PC-9 (cell line): ENCODE data around the gene AHCYL2. TPM values are rescaled to one million over a fixed set of nuclear protein-coding genes. Genes with fewer than 3 reads are reported as not detected.

Experiments
- BruUV-seq: library from RNA; stranded (reverse); fragments of 400-500 nt; replicated peaks from 2 replicates; lab custom pipeline; 2021; lab: Mats Ljungman, UMichigan
- CTCF ChIA-PET: fragments of 300-600 bp; sonication (Branson Sonifier 250); formaldehyde crosslinking; loops from one replicate; lab custom pipeline; 2022; ENCODE audit warnings: antibody characterized with exemption; lab: Charles Lee
- POLR2A ChIA-PET: fragments of 300-600 bp; sonication (Branson Sonifier 250); formaldehyde crosslinking; loops from one replicate; lab custom pipeline; 2022; ENCODE audit warnings: antibody characterized with exemption; ENCODE audit not compliant: unreplicated experiment; lab: Charles Lee
- DNase-seq, 2 experiments: peaks; one replicate each; pipeline versions ENCODE4 v3.0.0 to v3.0.0-alpha.2; 2015 to 2022; ENCODE audit warnings: mixed read lengths in 1 of 2
- H2AFZ ChIP-seq: fragments of 200-600 bp; sonication (generic); 2 replicates; pipeline ENCODE4 v1.8.1; 2017; ENCODE audit warnings: antibody characterized with exemption
- H3F3A ChIP-seq: fragments of 200-600 bp; sonication (generic); 2 replicates; pipeline ENCODE4 v1.8.1; 2017; ENCODE audit warnings: antibody characterized with exemption, mild to moderate bottlenecking, low read depth; ENCODE audit not compliant: insufficient read depth
- H3K27ac ChIP-seq: fragments of 200-600 bp; sonication (generic); 2 replicates; pipeline ENCODE4 v1.6.1; 2016; ENCODE audit warnings: mixed run types
- H3K27me3 ChIP-seq: fragments of 200-600 bp; sonication (generic); 2 replicates; pipeline ENCODE4 v1.6.1; 2016; ENCODE audit warnings: low read depth, mixed run types; ENCODE audit not compliant: insufficient read depth
- H3K36me3 ChIP-seq: fragments of 200-600 bp; sonication (generic); 2 replicates; pipeline ENCODE4 v1.6.1; 2016; ENCODE audit warnings: low read depth, mixed run types
- H3K4me1 ChIP-seq: fragments of 200-600 bp; sonication (generic); replicated peaks from 2 replicates; pipeline ENCODE4 v1.6.1; 2016; ENCODE audit warnings: mixed run types; ENCODE audit not compliant: insufficient read depth
- H3K4me2 ChIP-seq: fragments of 200-600 bp; sonication (generic); 2 replicates; pipeline ENCODE4 v1.6.1; 2017; ENCODE audit warnings: mixed run types
- H3K4me3 ChIP-seq: fragments of 200-600 bp; sonication (generic); 2 replicates; pipeline ENCODE4 v1.6.1; 2016; ENCODE audit warnings: mixed run types
- H3K79me2 ChIP-seq: fragments of 200-600 bp; sonication (generic); 2 replicates; pipeline ENCODE4 v1.6.1; 2017; ENCODE audit warnings: low read depth, mixed run types
- H3K9me2 ChIP-seq: fragments of 200-600 bp; sonication (generic); 2 replicates; pipeline ENCODE4 v1.8.1; 2017; ENCODE audit warnings: mild to moderate bottlenecking; ENCODE audit not compliant: insufficient read depth
- H3K9me3 ChIP-seq: fragments of 200-600 bp; sonication (generic); 2 replicates; pipeline ENCODE4 v1.8.1; 2016; ENCODE audit warnings: low read depth; ENCODE audit not compliant: insufficient read depth
- H4K20me1 ChIP-seq: fragments of 200-600 bp; sonication (generic); 2 replicates; pipeline ENCODE4 v1.8.1; 2017; ENCODE audit not compliant: insufficient read depth
- CTCF ChIP-seq: fragments of 200-600 bp; sonication (generic); conservative IDR thresholded peaks from 2 replicates; pipeline ENCODE4 v1.6.1; 2017; ENCODE audit warnings: mixed run types, antibody characterized with exemption, mild to moderate bottlenecking, moderate library complexity
- EZH2 ChIP-seq: fragments of 200-600 bp; sonication (generic); IDR thresholded peaks from 2 replicates; pipeline ENCODE4 v1.8.0; 2017; ENCODE audit warnings: antibody characterized with exemption, low read depth
- intact Hi-C: fragments of 100-400 bp; cut with micrococcal nuclease; formaldehyde crosslinking; loops from one replicate; pipeline ENCODE4 v1.10.0; 2022; ENCODE audit not compliant: unreplicated experiment
- total RNA-seq: library from RNA; stranded (reverse); gene quantifications from 2 replicates; pipeline ENCODE4 v1.2.3, GENCODE V29; 2021

The AHCYL2 gene
- total RNA-seq, 1 experiment from 2014 or later, result 15.7 TPM

DNA sequence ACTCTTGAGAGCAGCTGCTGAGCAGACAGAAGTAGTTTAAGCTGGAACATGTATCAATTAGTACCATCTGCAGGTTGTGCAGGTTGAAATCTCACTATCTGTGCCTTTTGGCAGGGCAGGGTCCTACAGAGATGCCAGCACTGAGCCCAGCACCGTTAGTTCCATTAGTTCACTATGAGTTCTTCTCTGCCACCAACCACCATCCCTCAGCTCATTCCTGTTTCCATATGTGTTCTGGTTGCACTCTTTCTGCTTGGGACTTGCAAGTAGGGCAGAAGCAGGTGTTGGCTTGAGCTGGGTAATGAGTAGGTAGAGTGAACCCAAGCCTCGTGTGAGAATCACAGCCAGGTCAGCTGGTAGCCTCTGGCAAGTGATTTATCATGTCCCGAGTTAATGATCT is 33.6 kb upstream of the AHCYL2 start:
- Histone ChIP-seq H3K9me2 (no peaks in the 10 kb centered on the region), H4K20me1 (no peaks in the 10 kb centered on the region), H3K27me3 (no peaks in the 10 kb centered on the region; the same call in 1 of the 2 replicates), H3K36me3 (no peaks in the 10 kb centered on the region), H3K79me2 (no peaks in the 10 kb centered on the region), H3K9me3 (no peaks in the 10 kb centered on the region), H2AFZ (no peak overlapping the region), H3K27ac (no peak overlapping the region), H3F3A (no peaks in the 10 kb centered on the region), H3K4me3 (no peak overlapping the region), H3K4me1 (no peaks in the 10 kb centered on the region), H3K4me2 (no peak overlapping the region)
- POLR2A ChIA-PET, result no interaction called here
- no peak for TF ChIP-seq EZH2
- no peak for TF ChIP-seq CTCF
- intact Hi-C loops, result no loop called here
- no peak for DNase-seq
- BruUV-seq, result no TSS peak
- CTCF ChIA-PET, result no interaction called here

GRCh38 chr7:129193892-129194291 is 30.9 kb upstream of the AHCYL2 start:
- no peaks in the 10 kb centered on the region for H3K9me2 ChIP-seq
- H3K4me1 ChIP-seq, result no peaks in the 10 kb centered on the region
- ChIA-PET POLR2A (no interaction called here), CTCF (interaction anchor here (1.6 kb wide), 1 partner anchor 30 kb away, joined by 3 read pairs; no protein-coding TSS in a partner anchor)
- H3K9me3 ChIP-seq, result no peaks in the 10 kb centered on the region
- H3K36me3 ChIP-seq, result no peaks in the 10 kb centered on the region
- BruUV-seq, result no TSS peak
- H3K4me3 ChIP-seq, result no peak overlapping the region
- intact Hi-C loops, result no loop called here
- no peaks in the 10 kb centered on the region for H4K20me1 ChIP-seq
- H3K79me2 ChIP-seq, result no peaks in the 10 kb centered on the region
- no peaks in the 10 kb centered on the region; the same call in 1 of the 2 replicates for H3K27me3 ChIP-seq
- H3F3A ChIP-seq, result no peaks in the 10 kb centered on the region
- H3K27ac ChIP-seq, result no peak overlapping the region
- no peak overlapping the region for H3K4me2 ChIP-seq
- DNase-seq, result no peak
- TF ChIP-seq CTCF (no peak), EZH2 (no peak)
- H2AFZ ChIP-seq, result no peak overlapping the region

DNA sequence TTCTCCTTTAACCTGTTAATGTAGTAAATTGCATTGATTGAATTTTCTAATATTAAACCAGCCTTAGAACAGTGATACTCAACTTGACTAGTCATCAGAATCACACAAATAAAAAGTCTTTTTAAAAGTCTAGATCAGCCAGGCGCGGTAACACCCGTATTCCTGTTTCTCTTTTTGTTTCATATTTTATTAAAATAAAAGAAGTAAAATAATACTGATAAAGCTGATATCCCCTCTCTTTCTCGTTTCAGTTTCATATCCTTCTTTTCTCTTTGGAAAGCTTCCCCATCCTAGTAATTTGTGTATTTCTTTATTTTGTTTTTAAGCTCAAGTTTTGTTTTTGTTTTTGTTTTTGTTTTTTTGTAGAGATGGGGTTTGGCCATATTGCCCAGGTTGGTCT is 27.1 kb upstream of the AHCYL2 start:
- Histone ChIP-seq H3K36me3 (no peaks in the 10 kb centered on the region), H4K20me1 (no peaks in the 10 kb centered on the region), H3K4me2 (no peak overlapping the region), H2AFZ (no peak overlapping the region), H3K27ac (no peak overlapping the region), H3F3A (no peaks in the 10 kb centered on the region), H3K4me3 (no peak overlapping the region), H3K4me1 (no peaks in the 10 kb centered on the region), H3K9me2 (no peaks in the 10 kb centered on the region), H3K9me3 (no peaks in the 10 kb centered on the region), H3K79me2 (no peaks in the 10 kb centered on the region), H3K27me3 (no peaks in the 10 kb centered on the region)
- no peak for TF ChIP-seq CTCF
- no peak for TF ChIP-seq EZH2
- intact Hi-C loops, result no loop called here
- CTCF ChIA-PET, result interaction anchor here (0.7 kb wide), 1 partner anchor 34 kb away, joined by 3 read pairs; no protein-coding TSS in a partner anchor
- BruUV-seq, result no TSS peak
- DNase-seq, result no peak
- POLR2A ChIA-PET, result no interaction called here
